Measurements from ENCODE around the gene RNF44. TPM values are rescaled to one million over a fixed set of nuclear protein-coding genes. Genes with fewer than 3 reads are reported as not detected.

The RNF44 gene
- total and polyA plus RNA-seq, 4 donors: 3.2 to 6.4 (median 4.7) TPM

DNA sequence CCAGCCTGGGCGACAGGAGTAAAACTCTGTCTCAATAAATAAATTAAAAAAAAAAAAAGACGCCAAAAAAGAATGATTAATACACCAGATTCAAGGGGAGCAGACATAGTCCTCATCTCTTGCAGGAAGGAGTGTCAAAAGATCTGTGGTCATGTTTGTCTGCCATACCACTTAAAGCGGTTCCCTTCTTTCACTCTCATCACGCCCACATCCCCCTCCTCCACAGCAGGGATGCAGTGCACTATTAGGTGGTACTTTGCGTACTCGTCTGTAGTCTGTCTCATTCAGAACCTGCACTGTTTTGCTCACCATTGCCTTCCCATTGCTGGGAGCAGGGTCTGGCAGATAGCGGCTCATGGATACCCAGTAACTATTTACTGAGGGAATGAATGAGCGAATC lies 23.2 kb upstream of the RNF44 start:
- no peaks in the 10 kb centered on the region for H3K27me3 ChIP-seq (ENCODE audit: control insufficient read depth in 4 of 4, insufficient read depth in 4 of 4, low read length in 3 of 4)
- H3K4me1 ChIP-seq (ENCODE audit: control insufficient read depth in 4 of 4, insufficient read depth in 4 of 4, low read length in 3 of 4): no peaks in the 10 kb centered on the region
- no peak for DNase-seq (ENCODE audit: low spot score)
- H3K9me3 ChIP-seq (ENCODE audit: control insufficient read depth in 4 of 4, low read length in 3 of 4): no peaks in the 10 kb centered on the region
- no peak overlapping the region for H3K4me3 ChIP-seq (ENCODE audit: low read depth in 1 of 3, low read length in 3 of 3)
- no peak overlapping the region for H3K27ac ChIP-seq (ENCODE audit: low read depth in 1 of 2, low read length in 2 of 2)
- no peaks in the 10 kb centered on the region for H3K36me3 ChIP-seq (ENCODE audit: control insufficient read depth in 4 of 4, insufficient read depth in 3 of 4, low read depth in 1 of 4, low read length in 3 of 4)
- no peak overlapping the region for H3K9ac ChIP-seq (ENCODE audit: low read depth in 1 of 2, low read length in 2 of 2)
- TF ChIP-seq, protein P1, sequence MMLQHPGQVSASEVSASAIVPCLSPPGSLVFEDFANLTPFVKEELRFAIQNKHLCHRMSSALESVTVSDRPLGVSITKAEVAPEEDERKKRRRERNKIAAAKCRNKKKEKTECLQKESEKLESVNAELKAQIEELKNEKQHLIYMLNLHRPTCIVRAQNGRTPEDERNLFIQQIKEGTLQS (IDR thresholded peaks at IDR 0.05): no peak
- TF ChIP-seq, protein P2, sequence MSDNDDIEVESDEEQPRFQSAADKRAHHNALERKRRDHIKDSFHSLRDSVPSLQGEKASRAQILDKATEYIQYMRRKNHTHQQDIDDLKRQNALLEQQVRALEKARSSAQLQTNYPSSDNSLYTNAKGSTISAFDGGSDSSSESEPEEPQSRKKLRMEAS (IDR thresholded peaks at IDR 0.05): no peak
- TF ChIP-seq GABPA (IDR thresholded peaks at IDR 0.05 in 1 of 2, conservative IDR thresholded peaks at IDR 0.05 in 1 of 2) (no peak), RAD21 (IDR thresholded peaks at IDR 0.05) (no peak), NR2F2 (IDR thresholded peaks at IDR 0.05) (no peak), TAF1 (conservative IDR thresholded peaks at IDR 0.05) (no peak), YY1 (IDR thresholded peaks at IDR 0.05) (no peak), HNF4G (IDR thresholded peaks at IDR 0.05) (no peak), EGR1 (IDR thresholded peaks at IDR 0.05; ENCODE audit: low read depth in 2 of 2) (no peak), FOXA2 (IDR thresholded peaks at IDR 0.05) (no peak), SP1 (IDR thresholded peaks at IDR 0.05) (no peak), JUND (IDR thresholded peaks at IDR 0.05) (no peak), RXRA (IDR thresholded peaks at IDR 0.05) (no peak), FOXA1 (IDR thresholded peaks at IDR 0.05) (no peak), HNF4A (conservative IDR thresholded peaks at IDR 0.05) (no peak)
- TF ChIP-seq, protein P3, sequence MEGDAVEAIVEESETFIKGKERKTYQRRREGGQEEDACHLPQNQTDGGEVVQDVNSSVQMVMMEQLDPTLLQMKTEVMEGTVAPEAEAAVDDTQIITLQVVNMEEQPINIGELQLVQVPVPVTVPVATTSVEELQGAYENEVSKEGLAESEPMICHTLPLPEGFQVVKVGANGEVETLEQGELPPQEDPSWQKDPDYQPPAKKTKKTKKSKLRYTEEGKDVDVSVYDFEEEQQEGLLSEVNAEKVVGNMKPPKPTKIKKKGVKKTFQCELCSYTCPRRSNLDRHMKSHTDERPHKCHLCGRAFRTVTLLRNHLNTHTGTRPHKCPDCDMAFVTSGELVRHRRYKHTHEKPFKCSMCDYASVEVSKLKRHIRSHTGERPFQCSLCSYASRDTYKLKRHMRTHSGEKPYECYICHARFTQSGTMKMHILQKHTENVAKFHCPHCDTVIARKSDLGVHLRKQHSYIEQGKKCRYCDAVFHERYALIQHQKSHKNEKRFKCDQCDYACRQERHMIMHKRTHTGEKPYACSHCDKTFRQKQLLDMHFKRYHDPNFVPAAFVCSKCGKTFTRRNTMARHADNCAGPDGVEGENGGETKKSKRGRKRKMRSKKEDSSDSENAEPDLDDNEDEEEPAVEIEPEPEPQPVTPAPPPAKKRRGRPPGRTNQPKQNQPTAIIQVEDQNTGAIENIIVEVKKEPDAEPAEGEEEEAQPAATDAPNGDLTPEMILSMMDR (IDR thresholded peaks at IDR 0.05; ENCODE audit: low read depth, low read length, missing input control): no peak
- TF ChIP-seq, protein P4, sequence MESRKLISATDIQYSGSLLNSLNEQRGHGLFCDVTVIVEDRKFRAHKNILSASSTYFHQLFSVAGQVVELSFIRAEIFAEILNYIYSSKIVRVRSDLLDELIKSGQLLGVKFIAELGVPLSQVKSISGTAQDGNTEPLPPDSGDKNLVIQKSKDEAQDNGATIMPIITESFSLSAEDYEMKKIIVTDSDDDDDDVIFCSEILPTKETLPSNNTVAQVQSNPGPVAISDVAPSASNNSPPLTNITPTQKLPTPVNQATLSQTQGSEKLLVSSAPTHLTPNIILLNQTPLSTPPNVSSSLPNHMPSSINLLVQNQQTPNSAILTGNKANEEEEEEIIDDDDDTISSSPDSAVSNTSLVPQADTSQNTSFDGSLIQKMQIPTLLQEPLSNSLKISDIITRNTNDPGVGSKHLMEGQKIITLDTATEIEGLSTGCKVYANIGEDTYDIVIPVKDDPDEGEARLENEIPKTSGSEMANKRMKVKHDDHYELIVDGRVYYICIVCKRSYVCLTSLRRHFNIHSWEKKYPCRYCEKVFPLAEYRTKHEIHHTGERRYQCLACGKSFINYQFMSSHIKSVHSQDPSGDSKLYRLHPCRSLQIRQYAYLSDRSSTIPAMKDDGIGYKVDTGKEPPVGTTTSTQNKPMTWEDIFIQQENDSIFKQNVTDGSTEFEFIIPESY (IDR thresholded peaks at IDR 0.05): no peak
- TF ChIP-seq, protein P5, sequence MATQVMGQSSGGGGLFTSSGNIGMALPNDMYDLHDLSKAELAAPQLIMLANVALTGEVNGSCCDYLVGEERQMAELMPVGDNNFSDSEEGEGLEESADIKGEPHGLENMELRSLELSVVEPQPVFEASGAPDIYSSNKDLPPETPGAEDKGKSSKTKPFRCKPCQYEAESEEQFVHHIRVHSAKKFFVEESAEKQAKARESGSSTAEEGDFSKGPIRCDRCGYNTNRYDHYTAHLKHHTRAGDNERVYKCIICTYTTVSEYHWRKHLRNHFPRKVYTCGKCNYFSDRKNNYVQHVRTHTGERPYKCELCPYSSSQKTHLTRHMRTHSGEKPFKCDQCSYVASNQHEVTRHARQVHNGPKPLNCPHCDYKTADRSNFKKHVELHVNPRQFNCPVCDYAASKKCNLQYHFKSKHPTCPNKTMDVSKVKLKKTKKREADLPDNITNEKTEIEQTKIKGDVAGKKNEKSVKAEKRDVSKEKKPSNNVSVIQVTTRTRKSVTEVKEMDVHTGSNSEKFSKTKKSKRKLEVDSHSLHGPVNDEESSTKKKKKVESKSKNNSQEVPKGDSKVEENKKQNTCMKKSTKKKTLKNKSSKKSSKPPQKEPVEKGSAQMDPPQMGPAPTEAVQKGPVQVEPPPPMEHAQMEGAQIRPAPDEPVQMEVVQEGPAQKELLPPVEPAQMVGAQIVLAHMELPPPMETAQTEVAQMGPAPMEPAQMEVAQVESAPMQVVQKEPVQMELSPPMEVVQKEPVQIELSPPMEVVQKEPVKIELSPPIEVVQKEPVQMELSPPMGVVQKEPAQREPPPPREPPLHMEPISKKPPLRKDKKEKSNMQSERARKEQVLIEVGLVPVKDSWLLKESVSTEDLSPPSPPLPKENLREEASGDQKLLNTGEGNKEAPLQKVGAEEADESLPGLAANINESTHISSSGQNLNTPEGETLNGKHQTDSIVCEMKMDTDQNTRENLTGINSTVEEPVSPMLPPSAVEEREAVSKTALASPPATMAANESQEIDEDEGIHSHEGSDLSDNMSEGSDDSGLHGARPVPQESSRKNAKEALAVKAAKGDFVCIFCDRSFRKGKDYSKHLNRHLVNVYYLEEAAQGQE (IDR thresholded peaks at IDR 0.05): no peak
- WGBS: 76% methylated on average over 8 of the region's 8 CpGs

All from liver (tissue), 9 donors.